C4-2B (cell line): ENCODE measurements around the gene COL2A1.

Source experiments
- H3K27ac ChIP-seq: fragments of 450-650 bp; 2 replicates; pipeline ENCODE4 v1.5.1; 2017
- CTCF ChIP-seq: fragments of 450-650 bp; conservative IDR thresholded peaks from 2 replicates; pipeline ENCODE4 v1.5.1; 2017; ENCODE audit warnings: mild to moderate bottlenecking
- ZFX ChIP-seq: fragments of 450-650 bp; IDR thresholded peaks from 2 replicates; pipeline ENCODE4 v1.6.1; 2017

The COL2A1 gene

GRCh38 chr12:48023386-48023785, 19.1 kb upstream of the COL2A1 start:
- TF ChIP-seq ZFX: no peak
- TF ChIP-seq CTCF: no peak
- peak overlapping the region; percentile 94 for H3K27ac ChIP-seq

GRCh38 chr12:48022676-48023385, 18.6 kb upstream of the COL2A1 start:
- no peak for TF ChIP-seq CTCF
- TF ChIP-seq ZFX: no peak
- H3K27ac ChIP-seq: peak overlapping the region; percentile 94

DNA sequence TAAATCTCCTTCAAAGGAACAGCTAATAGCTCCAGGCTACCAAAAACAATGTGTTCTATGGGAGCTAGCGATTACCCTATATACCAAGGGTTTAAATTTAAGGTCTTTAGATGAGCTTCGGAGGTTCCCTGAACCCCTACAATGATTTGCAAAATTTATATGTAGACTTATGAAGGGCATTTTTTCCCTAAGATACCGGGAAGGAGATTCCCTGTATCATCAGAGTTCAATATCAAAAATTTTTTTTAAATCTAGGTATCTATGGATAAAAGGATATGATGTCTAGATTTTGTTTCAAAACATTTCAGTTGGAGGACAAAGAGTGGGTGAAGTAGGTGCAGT, 17.9 kb upstream of the COL2A1 start:
- peak overlapping the region; percentile 94 for H3K27ac ChIP-seq
- TF ChIP-seq ZFX: no peak

DNA sequence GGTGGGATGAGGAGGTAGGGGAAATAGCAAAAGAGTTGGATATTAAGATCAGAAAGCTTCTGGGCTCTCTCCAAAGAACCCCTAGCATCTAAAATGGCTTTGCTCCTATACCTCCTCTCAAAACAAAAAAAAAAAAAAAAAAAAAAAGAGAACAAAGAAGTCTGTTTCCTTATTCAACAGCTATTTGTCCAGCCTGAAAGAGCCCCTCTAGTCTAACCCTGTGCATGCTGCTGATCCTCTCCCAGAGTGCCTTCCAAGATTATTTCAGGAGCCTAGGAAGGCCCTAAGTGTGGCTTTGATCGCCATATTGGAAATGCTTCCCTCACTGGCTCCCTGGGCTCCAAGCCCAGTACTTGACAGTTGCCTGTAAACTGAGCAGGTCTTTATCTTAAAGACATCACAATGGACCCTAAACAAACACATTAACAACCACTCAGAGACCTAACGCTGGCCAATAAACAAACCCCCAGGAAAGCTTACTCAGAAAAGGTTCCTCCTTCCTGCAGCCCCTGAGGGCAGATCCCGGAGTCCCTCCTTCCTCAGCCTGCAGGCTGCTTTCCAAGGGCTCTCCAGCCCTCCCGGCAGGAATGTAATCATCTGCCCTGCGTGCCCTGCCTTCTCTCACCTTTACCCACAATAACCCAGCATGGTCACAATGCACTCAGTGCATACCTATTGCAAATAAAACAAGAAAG, 17.4 kb upstream of the COL2A1 start:
- peak overlapping the region; percentile 94 for H3K27ac ChIP-seq
- TF ChIP-seq ZFX: no peak
- no peak for TF ChIP-seq CTCF

GRCh38 chr12:48019639-48020265, 15.5 kb upstream of the COL2A1 start:
- TF ChIP-seq CTCF: no peak
- TF ChIP-seq ZFX: no peak
- peak overlapping the region; percentile 94; the same call in 1 of the 2 replicates for H3K27ac ChIP-seq

GRCh38 chr12:48018618-48018995, 14.3 kb upstream of the COL2A1 start:
- no peak for TF ChIP-seq ZFX
- TF ChIP-seq CTCF: no peak

DNA sequence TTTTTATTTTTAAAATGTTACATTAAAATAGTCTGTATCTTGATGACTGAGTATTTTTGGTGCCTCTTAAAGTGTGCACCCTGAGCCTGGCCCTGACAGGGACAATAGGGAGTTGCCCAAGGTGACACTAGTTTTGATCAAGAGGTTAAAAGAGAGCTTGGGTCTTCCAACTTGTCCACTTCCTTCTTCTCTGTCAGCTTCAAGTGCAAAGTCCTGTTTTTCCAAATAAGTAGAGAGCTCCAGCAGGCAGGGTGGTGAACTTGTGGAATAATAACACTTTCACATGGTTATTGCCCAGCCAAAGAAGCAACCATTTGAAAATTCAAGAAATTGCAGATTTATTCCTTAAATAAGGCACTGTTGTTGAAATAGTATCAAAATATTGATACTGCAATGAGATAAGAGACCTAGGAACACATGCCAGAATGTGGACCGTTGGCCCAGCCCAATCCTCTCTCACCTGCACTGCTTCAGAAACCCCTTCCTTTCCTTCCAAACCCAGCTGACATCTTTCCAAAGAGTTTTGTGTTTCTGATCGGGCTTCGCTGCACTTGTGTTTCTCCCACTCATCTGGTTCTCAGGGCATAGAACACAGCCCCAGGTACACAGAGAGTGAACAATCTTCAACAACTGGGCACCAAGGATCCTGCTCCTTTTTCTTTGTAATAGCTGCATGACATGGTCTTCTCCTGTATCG, 13.8 kb upstream of the COL2A1 start:
- no peak overlapping the region for H3K27ac ChIP-seq
- TF ChIP-seq ZFX: no peak
- no peak for TF ChIP-seq CTCF

More at GRCh38 chr12:48018618-48018995, 14.3 kb upstream of the COL2A1 start:
- H3K27ac ChIP-seq: no peak overlapping the region
